CD4-positive, alpha-beta T cell treated with Interferon alpha-2 for 1 hour (primary cell): ENCODE measurements around the gene LIX1.
"Not testable (repeated sequence)": the region's sequence is repeated elsewhere in the genome, so short reads cannot be mapped to it uniquely, and the experiment has no call there.

Source experiments
- DNase-seq, 2 donors: peaks; one replicate each; pipeline ENCODE4 v3.0.0-alpha.2; 2020 to 2022

LIX1 gene

GRCh38 chr5:97141031-97141430 lies 1.4 kb downstream of the LIX1 start:
- no peak for DNase-seq

GRCh38 chr5:97140250-97140649 lies 2.2 kb downstream of the LIX1 start:
- not testable (repeated sequence) for DNase-seq

GRCh38 chr5:97136475-97136874 lies 5.9 kb downstream of the LIX1 start:
- DNase-seq, result no peak

GRCh38 chr5:97135868-97136267 lies 6.5 kb downstream of the LIX1 start:
- no peak for DNase-seq

- no peak for DNase-seq
Measured at GRCh38 chr5:97134634-97135033, 7.8 kb downstream of the LIX1 start.

GRCh38 chr5:97133101-97133500 lies 9.3 kb downstream of the LIX1 start:
- DNase-seq, result no peak

GRCh38 chr5:97131921-97132320 lies 10.5 kb downstream of the LIX1 start:
- DNase-seq, result no peak

- DNase-seq, result no peak
Measured at GRCh38 chr5:97131139-97131710, 11.2 kb downstream of the LIX1 start.

- no peak for DNase-seq
Measured at GRCh38 chr5:97127727-97128126, 14.7 kb downstream of the LIX1 start.

GRCh38 chr5:97125125-97125683 lies 17.2 kb downstream of the LIX1 start:
- DNase-seq, result no peak

GRCh38 chr5:97124335-97124734 lies 18.1 kb downstream of the LIX1 start:
- DNase-seq, result no peak

- DNase-seq, result no peak
Measured at GRCh38 chr5:97121848-97122247, 20.6 kb downstream of the LIX1 start.

- DNase-seq, result no peak
Measured at GRCh38 chr5:97120195-97120594, 22.2 kb downstream of the LIX1 start.

GRCh38 chr5:97119007-97119390 lies 23.4 kb downstream of the LIX1 start:
- DNase-seq, result no peak

GRCh38 chr5:97118261-97119006 lies 24.0 kb downstream of the LIX1 start:
- no peak for DNase-seq

GRCh38 chr5:97115932-97116331 lies 26.5 kb downstream of the LIX1 start:
- DNase-seq, result no peak

- no peak for DNase-seq
Measured at GRCh38 chr5:97112230-97112629, 30.2 kb downstream of the LIX1 start.

GRCh38 chr5:97111616-97112015 lies 30.8 kb downstream of the LIX1 start:
- no peak for DNase-seq

GRCh38 chr5:97111004-97111403 lies 31.4 kb downstream of the LIX1 start:
- no peak for DNase-seq

- DNase-seq, result no peak
Measured at GRCh38 chr5:97107318-97107717, 35.1 kb downstream of the LIX1 start.

GRCh38 chr5:97106216-97106581 lies 36.2 kb downstream of the LIX1 start:
- no peak for DNase-seq

GRCh38 chr5:97105501-97106215 lies 36.8 kb downstream of the LIX1 start:
- no peak for DNase-seq

- DNase-seq, result no peak
Measured at GRCh38 chr5:97102010-97102470, 40.4 kb downstream of the LIX1 start.
